Heart right ventricle (tissue), 16 donors: ENCODE results near the gene SMCO2. TPM values are rescaled to one million over a fixed set of nuclear protein-coding genes. Genes with fewer than 3 reads are reported as not detected.

Source experiments
- ATAC-seq, 8 donors: fragments of 200-7000 bp; cut with Tn5 transposase; one replicate each; pipeline ENCODE4 v1.9.1; 2020; ENCODE audit warnings: mild to moderate bottlenecking in 8 of 8, moderate library complexity in 8 of 8, moderate number of reproducible peaks in 1 of 8
- DNase-seq, 2 donors: peaks; one replicate each; pipeline ENCODE4 v3.0.0-alpha.2; 2020
- H3K27ac ChIP-seq, 10 donors: fragments of 200-600 bp; sonication (generic) in 2 of 10; one replicate each; pipeline versions ENCODE4 v1.5.0 to v1.8.0; 2020 to 2022; ENCODE audit warnings: mild to moderate bottlenecking in 3 of 10
- H3K27me3 ChIP-seq, 7 donors: fragments of 200-600 bp; one replicate each; pipeline ENCODE4 v1.8.0; 2021 to 2022; ENCODE audit warnings: mild to moderate bottlenecking in 2 of 7
- H3K36me3 ChIP-seq, 9 donors: fragments of 200-600 bp; sonication (generic) in 1 of 9; one replicate each; pipeline versions ENCODE4 v1.5.0 to v1.8.0; 2020 to 2022; ENCODE audit warnings: mild to moderate bottlenecking in 2 of 9
- H3K4me1 ChIP-seq, 9 donors: fragments of 200-600 bp; sonication (generic) in 1 of 9; one replicate each; pipeline versions ENCODE4 v1.5.0 to v1.8.0; 2020 to 2022; ENCODE audit warnings: mild to moderate bottlenecking in 4 of 9
- H3K4me3 ChIP-seq, 10 donors: fragments of 200-600 bp; sonication (generic) in 2 of 10; one replicate each; pipeline versions ENCODE4 v1.5.0 to v1.8.0; 2020 to 2022; ENCODE audit warnings: mild to moderate bottlenecking in 7 of 10, moderate library complexity in 2 of 10
- H3K9me3 ChIP-seq, 11 donors: fragments of 200-600 bp in 10 of 11; sonication (generic) in 2 of 11; one replicate each; pipeline versions ENCODE4 v1.5.0 to v1.8.0; 2013 to 2022; ENCODE audit warnings: mild to moderate bottlenecking in 2 of 11, control low read depth in 1 of 11, moderate library complexity in 1 of 11
- WGBS, 2 donors: extraction: QIAGEN DNeasy Blood & Tissue Kit; methylation state at CpG; one replicate each; pipeline ENCODE4 v1.1.7; 2013; ENCODE audit warnings: inconsistent platforms in 1 of 2; 5-methylcytosine and 5-hydroxymethylcytosine counted together
- intact Hi-C, 10 donors: fragments of 100-400 bp; cut with DNase I; formaldehyde crosslinking; loops; one replicate each; pipeline versions ENCODE4 v1.11.1 to v1.14.2; 2022
- polyA plus RNA-seq, 2 donors: library from polyadenylated mRNA; stranded (reverse); fragments of 200-250 nt; gene quantifications; one replicate each; pipeline ENCODE4 v1.2.3, GENCODE V29; 2013
- total RNA-seq, 10 donors: library from RNA; stranded (reverse); fragmentation: NEBNext Ultra II Directional in 3 of 10; extraction: Animal tissue kit (Norgen Biotek cat#: 25700) in 3 of 10; gene quantifications; one replicate each; pipeline versions ENCODE4 v1.2.1 to v1.2.4, GENCODE V29; 2021 to 2023
- TF ChIP-seq, protein P1 (sequence below), 9 donors: fragments of 200-600 bp; sonication (generic) in 2 of 9; IDR thresholded peaks; one replicate each; pipeline versions ENCODE4 v1.5.0 to v1.8.0; 2021 to 2022; ENCODE audit warnings: antibody characterized with exemption in 9 of 9, mild to moderate bottlenecking in 5 of 9, moderate library complexity in 1 of 9
- donor health status: Arrhythmogenic right ventricular cardiomyopathy.
- donor health status: ischemic (EF 13 %, LVEDD 7.1; RV severe dilation, severe dysfunction).
- donor health status: healthy with polysubstance abuse.
- donor health status: DM: no; HTN: yes; CAD: no.
- donor health status: DM: no; HTN: no; CAD: no.
- donor health status: ischemic (EF 25% LVEDD 6.9; RV normal size, moderate dysfunction).
- donor health status: ischemic (EF 25% LVEDD 5.7; RV mildly dilated, moderate dysfunction).
- donor health status: healthy.
- donor health status: DM: yes; HTN: yes; CAD: no.
- donor health status: Ischemic cardiomyopathy.
- donor health status: ischemic (EF 35%, LVEDD 5.7; RV mildly dilated, moderate dysfunction).
- donor health status: nonischemic (EF 11% LVEDD 7.7; RV severe dilation, severe dysfunction).
- donor health status: DM: yes; HTN: yes; CAD: no.
- donor health status: PGD.
- donor health status: ischemic (EF 29% LVEDD 5.4; RV normal size, mild dysfunction).
- donor health status: nonischemic (EF 23%, LVEDD 6.1; RV moderate dilation, normal function).

SMCO2 gene
- total and polyA plus RNA-seq, 12 donors, result 0.04 to 1.3 (median 0.48) TPM; not detected in 8

DNA sequence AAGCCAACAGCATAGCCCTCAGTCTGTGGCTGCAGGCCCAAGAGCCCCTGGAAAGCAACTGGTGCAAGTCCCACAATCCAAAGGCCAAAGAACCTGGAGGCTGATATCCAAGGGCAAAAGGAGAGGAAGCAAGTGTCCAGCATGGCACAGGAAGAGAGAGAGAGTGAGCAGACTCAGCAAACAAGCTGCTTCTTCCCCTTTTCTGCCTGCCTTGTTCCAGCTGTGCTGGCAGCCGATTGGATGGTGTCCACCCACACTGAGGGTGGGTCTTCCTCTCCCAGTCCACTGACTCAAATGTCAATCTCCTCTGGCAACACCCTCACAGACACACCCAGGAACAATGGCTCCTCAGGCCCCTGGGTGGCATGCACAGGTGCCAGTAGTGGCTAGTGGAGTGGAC is 33.5 kb downstream of the SMCO2 start:
- Histone ChIP-seq H3K4me1 (no peaks in the 10 kb centered on the region), H3K9me3 (peaks cover 0 to 35% (median 24%) of the 10 kb centered on the region in 11 donors), H3K27ac (no peak overlapping the region), H3K27me3 (no peaks in the 10 kb centered on the region), H3K36me3 (no peaks in the 10 kb centered on the region), H3K4me3 (no peak overlapping the region)
- intact Hi-C loops, result no loop called here
- no peak for DNase-seq
- TF ChIP-seq, protein P1, sequence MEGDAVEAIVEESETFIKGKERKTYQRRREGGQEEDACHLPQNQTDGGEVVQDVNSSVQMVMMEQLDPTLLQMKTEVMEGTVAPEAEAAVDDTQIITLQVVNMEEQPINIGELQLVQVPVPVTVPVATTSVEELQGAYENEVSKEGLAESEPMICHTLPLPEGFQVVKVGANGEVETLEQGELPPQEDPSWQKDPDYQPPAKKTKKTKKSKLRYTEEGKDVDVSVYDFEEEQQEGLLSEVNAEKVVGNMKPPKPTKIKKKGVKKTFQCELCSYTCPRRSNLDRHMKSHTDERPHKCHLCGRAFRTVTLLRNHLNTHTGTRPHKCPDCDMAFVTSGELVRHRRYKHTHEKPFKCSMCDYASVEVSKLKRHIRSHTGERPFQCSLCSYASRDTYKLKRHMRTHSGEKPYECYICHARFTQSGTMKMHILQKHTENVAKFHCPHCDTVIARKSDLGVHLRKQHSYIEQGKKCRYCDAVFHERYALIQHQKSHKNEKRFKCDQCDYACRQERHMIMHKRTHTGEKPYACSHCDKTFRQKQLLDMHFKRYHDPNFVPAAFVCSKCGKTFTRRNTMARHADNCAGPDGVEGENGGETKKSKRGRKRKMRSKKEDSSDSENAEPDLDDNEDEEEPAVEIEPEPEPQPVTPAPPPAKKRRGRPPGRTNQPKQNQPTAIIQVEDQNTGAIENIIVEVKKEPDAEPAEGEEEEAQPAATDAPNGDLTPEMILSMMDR (IDR thresholded peaks at IDR 0.05), result no peak
- 71 to 78% methylated on average over 1 of the region's 1 CpG for WGBS, 2 donors
- ATAC-seq, result no peak

DNA sequence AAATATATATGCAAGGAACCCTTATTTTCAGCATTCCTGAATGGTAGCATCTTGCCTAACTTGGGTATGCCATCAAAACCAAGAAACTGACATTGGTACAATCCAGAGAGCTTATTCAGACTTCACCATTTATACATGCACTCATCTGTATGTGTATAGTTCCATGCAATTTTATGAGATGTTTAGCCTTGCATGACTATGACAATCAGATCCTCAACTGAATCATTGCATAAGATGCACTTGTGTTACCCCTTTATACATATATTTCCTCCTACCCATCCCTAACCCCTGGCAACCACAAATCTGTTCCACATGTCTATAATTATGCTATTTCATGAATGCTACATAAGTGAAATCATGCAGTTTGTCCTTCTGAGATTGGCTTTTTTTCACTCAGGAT is 40.4 kb downstream of the SMCO2 start:
- no peaks in the 10 kb centered on the region for H3K9me3 ChIP-seq
- ATAC-seq, result no peak
- H3K4me3 ChIP-seq, result no peak overlapping the region
- intact Hi-C loops, result no loop called here
- H3K27me3 ChIP-seq, result no peaks in the 10 kb centered on the region
- no peaks in the 10 kb centered on the region for H3K36me3 ChIP-seq
- no peak for DNase-seq
- no peak overlapping the region for H3K27ac ChIP-seq
- no peaks in the 10 kb centered on the region for H3K4me1 ChIP-seq
- TF ChIP-seq, protein P1 (IDR thresholded peaks at IDR 0.05), result no peak

DNA sequence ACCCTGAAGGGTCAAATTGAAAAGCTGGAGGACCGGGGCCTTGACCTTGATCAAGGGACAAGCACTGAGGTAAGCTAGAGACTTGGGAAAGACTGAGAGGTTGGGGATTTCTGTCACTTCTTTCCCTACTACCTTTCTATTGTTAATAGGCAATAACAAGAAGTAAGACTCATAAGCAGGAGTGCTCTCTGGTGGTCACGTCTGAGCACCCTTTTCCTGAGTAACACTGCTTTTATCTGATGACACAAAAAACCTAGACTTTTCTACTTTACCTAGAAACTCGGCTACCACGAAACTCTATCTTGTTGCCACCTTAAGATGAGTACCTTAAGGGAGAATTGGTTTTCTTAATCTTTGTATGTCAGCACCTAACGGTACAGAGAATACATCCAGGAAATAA is 41.9 kb downstream of the SMCO2 start:
- DNase-seq (no peak), ATAC-seq (no peak)
- Histone ChIP-seq H3K4me3 (no peak overlapping the region), H3K27ac (no peak overlapping the region), H3K9me3 (no peaks in the 10 kb centered on the region), H3K27me3 (no peaks in the 10 kb centered on the region), H3K4me1 (no peaks in the 10 kb centered on the region), H3K36me3 (no peaks in the 10 kb centered on the region)
- intact Hi-C loops, result no loop called here
- 76 to 83% methylated on average over 5 of the region's 5 CpGs for WGBS, 2 donors
- TF ChIP-seq, protein P1 (IDR thresholded peaks at IDR 0.05), result peak in 1 of 9 donors; percentile 14

DNA sequence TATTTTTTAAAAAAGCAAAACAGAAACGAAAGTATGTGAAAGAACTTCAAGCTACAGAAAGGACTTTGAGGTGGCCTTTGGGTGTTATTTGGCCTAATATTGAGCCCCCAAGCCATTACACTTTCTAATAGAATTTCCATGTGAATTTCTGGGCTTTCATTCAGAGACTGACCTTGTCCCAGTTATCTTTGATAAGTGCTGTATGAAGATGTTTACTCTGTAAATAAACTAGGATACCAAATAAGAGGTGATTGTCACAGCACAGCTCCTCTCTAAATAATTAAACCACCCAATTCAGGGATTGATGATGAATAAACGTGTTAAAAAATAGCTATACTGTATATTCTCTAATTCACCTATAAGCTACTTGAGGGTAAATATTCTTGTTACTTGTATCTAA is 44.7 kb downstream of the SMCO2 start:
- no peaks in the 10 kb centered on the region for H3K9me3 ChIP-seq
- TF ChIP-seq, protein P1 (IDR thresholded peaks at IDR 0.05), result no peak
- intact Hi-C loops, result loop anchor here in 2 of 10 donors (10.0 kb wide), 1 partner anchor 46 kb away; the partner anchor contains the start of gene SMCO2 (in 2 of the 2)
- no peaks in the 10 kb centered on the region for H3K36me3 ChIP-seq
- DNase-seq, result no peak
- 91 to 96% methylated on average over 2 of the region's 2 CpGs for WGBS, 2 donors
- no peak overlapping the region for H3K4me3 ChIP-seq
- H3K27me3 ChIP-seq, result no peaks in the 10 kb centered on the region
- H3K27ac ChIP-seq, result no peak overlapping the region
- no peak for ATAC-seq
- H3K4me1 ChIP-seq, result no peaks in the 10 kb centered on the region
